Tibial nerve (tissue), 3 donors: ENCODE results near the gene LRRC42.

Experiments used
- EP300 ChIP-seq, 2 donors: sonication (generic); formaldehyde crosslinking; IDR thresholded peaks; one replicate each; pipeline ENCODE4 v1.6.1; 2017; ENCODE audit warnings: antibody characterized with exemption in 2 of 2, mild to moderate bottlenecking in 1 of 2
- POLR2A ChIP-seq, 2 donors: fragments of 450-650 bp; IDR thresholded peaks; one replicate each; pipeline ENCODE4 v1.6.1; 2017; ENCODE audit warnings: antibody characterized with exemption in 2 of 2, mild to moderate bottlenecking in 2 of 2, moderate library complexity in 2 of 2

GRCh38 chr1:53945433-53946251 lies 508 bp upstream of the LRRC42 start, which contains the start of gene IFT25:
- TF ChIP-seq POLR2A (IDR thresholded peaks at IDR 0.05): peak; percentile 60 to 77
- peak in 1 of 2 donors; percentile 85 for TF ChIP-seq EP300 (IDR thresholded peaks at IDR 0.05)
